Spleen (tissue), 11 donors: Measurements from ENCODE around the gene NSD2. TPM values are rescaled to one million over a fixed set of nuclear protein-coding genes. Genes with fewer than 3 reads are reported as not detected.
A peak's percentile ranks its signal among the peaks of the same experiment; 100 is the strongest.

Experiments
- DNase-seq: peaks from one replicate; pipeline ENCODE4 v3.0.0-alpha.2; 2020
- H3K27ac ChIP-seq, 8 donors: fragments of 200-600 bp; sonication (generic) in 7 of 8; 1 replicate in 4 of 8; 2 replicates in 4 of 8; pipeline versions ENCODE4 v1.5.0 to v1.8.0; 2016 to 2021; ENCODE audit warnings: inconsistent platforms in 4 of 8, mild to moderate bottlenecking in 4 of 8, moderate library complexity in 1 of 8
- H3K27me3 ChIP-seq, 7 donors: fragments of 200-600 bp; sonication (generic) in 6 of 7; replicated peaks in 1 of 7; 1 replicate in 4 of 7; 2 replicates in 3 of 7; pipeline versions ENCODE4 v1.5.0 to v1.8.0; 2016 to 2021; ENCODE audit warnings: inconsistent platforms in 3 of 7, mild to moderate bottlenecking in 1 of 7
- H3K36me3 ChIP-seq, 6 donors: fragments of 200-600 bp; sonication (generic) in 5 of 6; 1 replicate in 4 of 6; 2 replicates in 2 of 6; pipeline versions ENCODE4 v1.5.0 to v1.8.0; 2016 to 2021; ENCODE audit warnings: inconsistent platforms in 2 of 6
- H3K4me1 ChIP-seq, 6 donors: fragments of 200-600 bp; sonication (generic) in 5 of 6; 1 replicate in 3 of 6; 2 replicates in 3 of 6; pipeline versions ENCODE4 v1.5.0 to v1.8.0; 2016 to 2021; ENCODE audit warnings: inconsistent platforms in 3 of 6
- H3K4me3 ChIP-seq, 8 donors: fragments of 200-600 bp; sonication (generic) in 7 of 8; 1 replicate in 4 of 8; 2 replicates in 4 of 8; pipeline versions ENCODE4 v1.5.0 to v1.8.0; 2016 to 2021; ENCODE audit warnings: inconsistent platforms in 4 of 8, mild to moderate bottlenecking in 4 of 8, moderate library complexity in 2 of 8
- H3K9me3 ChIP-seq, 8 donors: fragments of 200-600 bp; sonication (generic) in 7 of 8; 1 replicate in 4 of 8; 2 replicates in 4 of 8; pipeline versions ENCODE4 v1.5.0 to v1.8.0; 2016 to 2021; ENCODE audit warnings: inconsistent platforms in 4 of 8
- CTCF ChIP-seq, 11 experiments: fragments of 200-600 bp in 7 of 11; fragments of 450-650 bp in 4 of 11; sonication (generic) in 4 of 11; IDR thresholded peaks in 8 of 11; conservative IDR thresholded peaks in 3 of 11; 1 replicate in 7 of 11; 2 replicates in 4 of 11; pipeline versions ENCODE4 v1.4.0 to v1.8.0; 2016 to 2021; ENCODE audit warnings: antibody characterized with exemption in 11 of 11, inconsistent platforms in 4 of 11, mild to moderate bottlenecking in 1 of 11
- POLR2A ChIP-seq, 3 donors: fragments of 450-650 bp; IDR thresholded peaks; one replicate each; pipeline ENCODE4 v1.5.1; 2017; ENCODE audit warnings: antibody characterized with exemption in 3 of 3, mild to moderate bottlenecking in 1 of 3
- POLR2AphosphoS5 ChIP-seq, 3 donors: sonication (generic); formaldehyde crosslinking; IDR thresholded peaks; one replicate each; pipeline ENCODE4 v1.5.1; 2017; ENCODE audit warnings: antibody characterized with exemption in 3 of 3
- WGBS, 5 donors: extraction: QIAGEN DNeasy Blood & Tissue Kit in 3 of 5; methylation state at CpG; one replicate each; pipeline versions ENCODE4 v1.1.5 to v1.1.7; 2013 to 2018; 5-methylcytosine and 5-hydroxymethylcytosine counted together
- intact Hi-C: fragments of 100-400 bp; cut with DNase I; formaldehyde crosslinking; loops from one replicate; pipeline ENCODE4 v1.15.0; 2023; ENCODE audit warnings: low total_unique reads
- polyA plus RNA-seq, 3 donors: library from polyadenylated mRNA; stranded (reverse); fragments of 200-250 nt; gene quantifications; one replicate each; pipeline ENCODE4 v1.2.1, GENCODE V29; 2013
- total RNA-seq, 7 donors: library from RNA; depleted of rRNA in 3 of 7; stranded (reverse); fragments of >200 nt in 3 of 7; fragmentation: NEBNext Ultra II Directional in 4 of 7; extraction: Animal tissue kit (Norgen Biotek cat#: 25700) in 4 of 7; gene quantifications; one replicate each; pipeline versions ENCODE4 v1.1.0 to v1.2.1, GENCODE V29; 2016 to 2021
- donor health status: healthy with polysubstance abuse.
- donor health status: DM: no; HTN: no; CAD: no; lungs with moderate emphysema.
- donor health status: DM: no; HTN: no; CAD: no.
- donor health status: Bipolar disorder and iron deficiency.
- donor health status: healthy.
- donor health status: DM: no; HTN: no; CAD: no.
- donor health status: DM: yes; HTN: yes; CAD: no.

The NSD2 gene
- total and polyA plus RNA-seq, 10 donors, result 7.1 to 58.9 (median 47.8) TPM

- 95 to 100% (median 98%) methylated on average over 1 of the region's 1 CpG for WGBS, 5 donors
- no peak for DNase-seq
- no peaks in the 10 kb centered on the region for H3K9me3 ChIP-seq
- no peak overlapping the region for H3K4me3 ChIP-seq
- H3K27ac ChIP-seq, result no peak overlapping the region
- no peaks in the 10 kb centered on the region for H3K4me1 ChIP-seq
- no peaks in the 10 kb centered on the region for H3K27me3 ChIP-seq
- peaks cover 0 to 97% (median 35%) of the 10 kb centered on the region in 6 donors for H3K36me3 ChIP-seq
- TF ChIP-seq CTCF (IDR thresholded peaks at IDR 0.05 in 8 of 11, conservative IDR thresholded peaks at IDR 0.05 in 3 of 11), result no peak
- no peak for TF ChIP-seq POLR2AphosphoS5 (IDR thresholded peaks at IDR 0.05)
- TF ChIP-seq POLR2A (IDR thresholded peaks at IDR 0.05), result no peak
- intact Hi-C loops, result no loop called here
These were observed 93.8 kb downstream of the NSD2 start for GRCh38 chr4:1964971-1965370.

- no peaks in the 10 kb centered on the region for H3K4me1 ChIP-seq
- no peak overlapping the region for H3K4me3 ChIP-seq
- no peaks in the 10 kb centered on the region for H3K9me3 ChIP-seq
- peak; percentile 12 for DNase-seq
- 84 to 93% (median 90%) methylated on average over 5 of the region's 5 CpGs for WGBS, 5 donors
- peaks cover 0 to 97% (median 20%) of the 10 kb centered on the region in 6 donors for H3K36me3 ChIP-seq
- intact Hi-C loops, result no loop called here
- no peaks in the 10 kb centered on the region for H3K27me3 ChIP-seq
- H3K27ac ChIP-seq, result no peak overlapping the region
- TF ChIP-seq CTCF (IDR thresholded peaks at IDR 0.05 in 8 of 11, conservative IDR thresholded peaks at IDR 0.05 in 3 of 11) (no peak), POLR2A (IDR thresholded peaks at IDR 0.05) (no peak), POLR2AphosphoS5 (IDR thresholded peaks at IDR 0.05) (no peak)
These were observed 96.4 kb downstream of the NSD2 start for GRCh38 chr4:1967512-1968149.

- Histone ChIP-seq H3K4me3 (no peak overlapping the region), H3K36me3 (peaks cover 0 to 97% (median 17%) of the 10 kb centered on the region in 6 donors), H3K9me3 (no peaks in the 10 kb centered on the region), H3K4me1 (no peaks in the 10 kb centered on the region), H3K27ac (no peak overlapping the region), H3K27me3 (no peaks in the 10 kb centered on the region)
- peak; percentile 41 for DNase-seq
- intact Hi-C loops, result no loop called here
- TF ChIP-seq POLR2AphosphoS5 (IDR thresholded peaks at IDR 0.05), result no peak
- no peak for TF ChIP-seq CTCF (IDR thresholded peaks at IDR 0.05 in 8 of 11, conservative IDR thresholded peaks at IDR 0.05 in 3 of 11)
- 90 to 96% (median 95%) methylated on average over 7 of the region's 7 CpGs for WGBS, 5 donors
These were observed 97.6 kb downstream of the NSD2 start for GRCh38 chr4:1968686-1969295.

GRCh38 chr4:1969928-1970723 is 98.9 kb downstream of the NSD2 start:
- Histone ChIP-seq H3K27me3 (no peaks in the 10 kb centered on the region), H3K4me1 (no peaks in the 10 kb centered on the region), H3K9me3 (no peaks in the 10 kb centered on the region), H3K4me3 (no peak overlapping the region), H3K27ac (no peak overlapping the region), H3K36me3 (peaks cover 0 to 97% (median 28%) of the 10 kb centered on the region in 6 donors)
- TF ChIP-seq POLR2A (IDR thresholded peaks at IDR 0.05), result no peak
- TF ChIP-seq CTCF (IDR thresholded peaks at IDR 0.05 in 8 of 11, conservative IDR thresholded peaks at IDR 0.05 in 3 of 11), result no peak
- intact Hi-C loops, result no loop called here
- peak; percentile 40 for DNase-seq
- WGBS, 5 donors, result 95 to 98% (median 97%) methylated on average over 17 of the region's 17 CpGs
